T-helper 22 cell (primary cell): ENCODE data around the gene NCKAP5L.
A peak's percentile ranks its signal among the peaks of the same experiment; 100 is the strongest.
"Not testable (repeated sequence)": the region's sequence is repeated elsewhere in the genome, so short reads cannot be mapped to it uniquely, and the experiment has no call there.

Source experiments
- DNase-seq: peaks from one replicate; pipeline ENCODE4 v3.0.0-alpha.2; 2020; ENCODE audit warnings: low read depth

Gene NCKAP5L

GRCh38 chr12:49779581-49779980, 48.6 kb downstream of the NCKAP5L start:
- DNase-seq, result no peak

GRCh38 chr12:49777800-49778748, 50.1 kb downstream of the NCKAP5L start:
- peak; percentile 42 for DNase-seq

- no peak for DNase-seq
These were observed 50.9 kb downstream of the NCKAP5L start for GRCh38 chr12:49777341-49777740.

- no peak for DNase-seq
These were observed 51.4 kb downstream of the NCKAP5L start for GRCh38 chr12:49776858-49777257.

GRCh38 chr12:49776413-49776812, 51.8 kb downstream of the NCKAP5L start:
- no peak for DNase-seq

- DNase-seq, result not testable (repeated sequence)
These were observed 55.1 kb downstream of the NCKAP5L start for GRCh38 chr12:49773102-49773501.

- DNase-seq, result no peak
These were observed 60.9 kb downstream of the NCKAP5L start for GRCh38 chr12:49767333-49767732.

- no peak for DNase-seq
These were observed 62.1 kb downstream of the NCKAP5L start for GRCh38 chr12:49766115-49766455.

GRCh38 chr12:49764126-49764525, 64.1 kb downstream of the NCKAP5L start:
- DNase-seq, result no peak

- DNase-seq, result peak; percentile 63
These were observed 65.1 kb downstream of the NCKAP5L start for GRCh38 chr12:49763006-49763591.

GRCh38 chr12:49762468-49762847, 65.8 kb downstream of the NCKAP5L start:
- no peak for DNase-seq

GRCh38 chr12:49761677-49762467, 66.3 kb downstream of the NCKAP5L start:
- DNase-seq, result no peak

GRCh38 chr12:49750996-49751393, 77.2 kb downstream of the NCKAP5L start:
- DNase-seq, result no peak

- DNase-seq, result peak; percentile 5
These were observed 77.9 kb downstream of the NCKAP5L start for GRCh38 chr12:49750027-49750995.

- DNase-seq, result no peak
These were observed 79.4 kb downstream of the NCKAP5L start for GRCh38 chr12:49748800-49749199.

GRCh38 chr12:49748306-49748705, 79.9 kb downstream of the NCKAP5L start:
- DNase-seq, result no peak

- DNase-seq, result no peak
These were observed 83.8 kb downstream of the NCKAP5L start for GRCh38 chr12:49744363-49744885.

- DNase-seq, result peak; percentile 90
These were observed 86.2 kb downstream of the NCKAP5L start for GRCh38 chr12:49741882-49742620.
